Memory B cell (primary cell): Measurements from ENCODE around the gene FBF1.
A peak's percentile ranks its signal among the peaks of the same experiment; 100 is the strongest.
"Not testable (repeated sequence)": the region's sequence is repeated elsewhere in the genome, so short reads cannot be mapped to it uniquely, and the experiment has no call there.

Experiments
- ATAC-seq: fragments of 150-1000 bp; cut with Tn5 transposase; 2 replicates; pipeline ENCODE4 v1.10.0; 2021; ENCODE audit warnings: low read depth, mild to moderate bottlenecking, moderate library complexity
- DNase-seq, 2 donors: peaks; one replicate each; pipeline ENCODE4 v3.0.0; 2022; ENCODE audit warnings: low spot score in 2 of 2
- H3K27ac Mint-ChIP-seq: one replicate; pipeline ENCODE4 v1.8.0; 2022; ENCODE audit warnings: mild to moderate bottlenecking, moderate library complexity, mixed read lengths
- H3K27me3 Mint-ChIP-seq: one replicate; pipeline ENCODE4 v1.8.0; 2022; ENCODE audit warnings: mixed read lengths
- H3K36me3 Mint-ChIP-seq: one replicate; pipeline ENCODE4 v1.8.0; 2022; ENCODE audit warnings: mild to moderate bottlenecking, mixed read lengths
- H3K4me1 Mint-ChIP-seq: one replicate; pipeline ENCODE4 v1.8.0; 2022; ENCODE audit warnings: mixed read lengths
- H3K4me3 Mint-ChIP-seq: one replicate; pipeline ENCODE4 v1.8.0; 2022; ENCODE audit warnings: mild to moderate bottlenecking, moderate library complexity, mixed read lengths
- H3K9me3 Mint-ChIP-seq: one replicate; pipeline ENCODE4 v1.8.0; 2022; ENCODE audit warnings: mixed read lengths

FBF1 gene, protein sequence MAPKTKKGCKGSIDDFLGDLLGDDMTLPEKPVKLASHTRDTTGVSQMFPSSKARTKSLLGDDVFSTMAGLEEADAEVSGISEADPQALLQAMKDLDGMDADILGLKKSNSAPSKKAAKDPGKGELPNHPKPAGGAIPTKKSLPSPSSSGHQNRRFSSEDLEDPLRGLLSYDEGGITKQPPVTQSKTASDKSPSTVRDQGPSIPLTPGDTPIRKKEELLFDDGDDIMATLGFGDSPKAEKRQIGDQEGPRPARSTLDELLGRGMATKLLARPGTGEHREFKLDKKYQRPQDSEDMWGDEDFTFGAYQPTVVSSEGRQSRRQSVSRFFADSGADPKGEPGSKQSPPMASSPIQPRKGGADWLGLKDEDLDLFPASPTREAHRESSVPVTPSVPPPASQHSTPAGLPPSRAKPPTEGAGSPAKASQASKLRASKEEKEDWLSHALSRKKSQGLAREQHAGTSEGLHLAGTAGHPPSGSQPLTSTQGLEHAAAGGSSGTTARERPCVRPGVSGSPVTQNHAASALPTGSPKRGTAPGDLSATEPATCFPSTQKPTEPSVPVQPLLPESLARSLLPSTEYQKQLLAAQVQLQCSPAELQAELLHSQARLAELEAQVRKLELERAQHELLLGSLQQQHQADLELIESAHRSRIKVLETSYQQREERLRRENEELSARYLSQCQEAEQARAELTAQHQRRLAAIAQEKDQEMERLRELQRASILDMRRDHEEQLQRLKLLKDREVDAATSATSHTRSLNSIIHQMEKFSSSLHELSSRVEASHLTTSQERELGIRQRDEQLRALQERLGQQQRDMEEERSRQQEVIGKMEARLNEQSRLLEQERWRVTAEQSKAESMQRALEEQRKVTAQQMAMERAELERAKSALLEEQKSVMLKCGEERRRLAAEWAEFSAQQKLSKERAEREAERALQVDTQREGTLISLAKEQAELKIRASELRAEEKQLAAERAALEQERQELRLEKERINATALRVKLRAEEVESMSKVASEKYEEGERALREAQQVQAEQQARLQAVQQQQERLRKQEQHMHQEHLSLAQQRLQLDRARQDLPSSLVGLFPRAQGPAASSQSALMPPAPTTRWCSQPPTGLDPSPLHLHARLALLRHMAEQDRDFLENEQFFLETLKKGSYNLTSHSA

DNA sequence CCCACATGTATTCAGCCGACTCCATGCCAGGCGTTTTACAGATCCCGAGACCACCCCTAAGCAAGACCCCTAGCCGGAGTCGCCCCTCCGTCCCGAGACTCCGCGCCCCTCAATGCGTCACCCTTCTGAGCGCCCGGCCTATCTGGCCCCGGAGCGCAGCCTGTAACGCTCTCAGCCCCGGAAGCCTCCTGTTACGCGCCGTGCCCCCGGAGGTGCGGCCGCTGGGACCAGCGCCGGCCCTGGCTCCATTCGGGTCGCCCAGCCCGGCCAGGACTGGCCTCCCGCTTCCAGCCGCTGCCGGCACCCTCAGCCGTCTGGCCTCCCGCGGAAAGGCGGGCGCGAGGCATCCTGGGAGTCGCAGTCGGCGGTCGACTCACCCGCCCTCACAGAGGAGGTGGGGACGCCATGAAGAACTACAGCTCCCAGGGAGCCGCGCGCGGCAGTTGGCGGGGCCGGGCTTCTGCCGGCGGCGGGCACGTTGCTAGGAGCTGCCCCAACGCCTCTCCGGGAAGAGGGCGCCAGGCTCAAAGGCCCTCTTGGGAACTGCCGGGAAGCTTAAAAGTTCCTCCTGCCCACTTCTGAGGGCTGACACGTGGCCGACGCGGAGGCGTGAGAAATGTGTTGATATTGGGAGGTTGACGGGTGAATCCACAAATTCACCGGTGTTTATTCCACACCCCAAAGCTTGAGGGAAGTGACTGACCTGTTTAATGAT, at the start of gene FBF1:
Gene FBF1 (minus strand): TSS at position 316 of the 715 bp plus-strand sequence. CDS start 2,893 bp downstream, outside the sequence.
- ATAC-seq, result peak; percentile 99
- Mint-ChIP-seq H3K27ac (peak within 1 kb of the TSS; percentile 67), H3K36me3 (no peaks in the 10 kb centered on the region), H3K4me3 (peak within 1 kb of the TSS; percentile 81), H3K9me3 (no peaks in the 10 kb centered on the region), H3K27me3 (no peaks in the 10 kb centered on the region), H3K4me1 (peaks cover 6% of the 10 kb centered on the region)
- peak; percentile 77 to 81 for DNase-seq

DNA sequence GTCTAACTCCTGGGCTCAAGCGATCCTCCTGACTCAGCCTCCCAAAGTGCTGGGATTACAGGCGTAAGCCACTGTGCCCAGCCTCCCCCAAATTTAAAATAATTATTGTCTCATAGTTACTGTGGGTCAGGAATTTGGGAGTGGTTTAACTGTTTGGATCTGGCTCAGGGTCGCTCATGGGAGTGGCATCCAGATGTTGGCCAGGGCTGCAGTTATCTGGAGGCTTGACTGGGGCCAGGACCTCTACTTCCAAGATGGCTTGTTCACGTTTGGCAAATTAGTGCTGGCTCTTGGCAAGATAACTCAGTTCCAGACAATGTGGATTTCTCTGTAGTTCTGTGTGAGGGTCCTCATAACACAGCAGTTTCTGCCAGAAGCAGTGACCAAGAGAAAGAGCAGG, 46.2 kb upstream of the FBF1 start:
- H3K27ac Mint-ChIP-seq, result no peak overlapping the region
- peaks cover 2% of the 10 kb centered on the region for H3K4me1 Mint-ChIP-seq
- no peak overlapping the region for H3K4me3 Mint-ChIP-seq
- no peaks in the 10 kb centered on the region for H3K27me3 Mint-ChIP-seq
- no peak for DNase-seq
- no peak for ATAC-seq
- H3K9me3 Mint-ChIP-seq, result no peaks in the 10 kb centered on the region
- peaks cover 3% of the 10 kb centered on the region for H3K36me3 Mint-ChIP-seq

DNA sequence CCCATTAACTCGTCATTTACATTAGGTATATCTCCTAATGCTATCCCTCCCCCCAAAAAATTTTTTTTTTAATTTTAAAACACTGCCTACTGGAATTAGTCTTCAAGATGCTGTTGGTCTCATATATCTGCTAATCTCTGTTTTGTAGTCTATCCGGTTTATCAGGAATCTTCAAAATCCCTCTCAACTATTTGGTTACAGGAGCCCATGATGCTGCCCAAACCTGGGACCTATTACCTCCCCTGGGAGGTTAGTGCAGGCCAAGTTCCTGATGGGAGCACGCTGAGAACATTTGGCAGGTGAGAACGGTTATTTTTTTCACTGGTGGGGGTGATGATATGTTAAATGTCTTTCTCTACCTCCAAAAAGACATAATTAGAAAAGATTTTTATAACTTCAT, 45.1 kb upstream of the FBF1 start:
- Mint-ChIP-seq H3K4me3 (no peak overlapping the region), H3K27ac (no peak overlapping the region), H3K36me3 (peaks cover 3% of the 10 kb centered on the region), H3K27me3 (no peaks in the 10 kb centered on the region), H3K9me3 (no peaks in the 10 kb centered on the region), H3K4me1 (no peaks in the 10 kb centered on the region)
- no peak for ATAC-seq
- DNase-seq, result no peak

DNA sequence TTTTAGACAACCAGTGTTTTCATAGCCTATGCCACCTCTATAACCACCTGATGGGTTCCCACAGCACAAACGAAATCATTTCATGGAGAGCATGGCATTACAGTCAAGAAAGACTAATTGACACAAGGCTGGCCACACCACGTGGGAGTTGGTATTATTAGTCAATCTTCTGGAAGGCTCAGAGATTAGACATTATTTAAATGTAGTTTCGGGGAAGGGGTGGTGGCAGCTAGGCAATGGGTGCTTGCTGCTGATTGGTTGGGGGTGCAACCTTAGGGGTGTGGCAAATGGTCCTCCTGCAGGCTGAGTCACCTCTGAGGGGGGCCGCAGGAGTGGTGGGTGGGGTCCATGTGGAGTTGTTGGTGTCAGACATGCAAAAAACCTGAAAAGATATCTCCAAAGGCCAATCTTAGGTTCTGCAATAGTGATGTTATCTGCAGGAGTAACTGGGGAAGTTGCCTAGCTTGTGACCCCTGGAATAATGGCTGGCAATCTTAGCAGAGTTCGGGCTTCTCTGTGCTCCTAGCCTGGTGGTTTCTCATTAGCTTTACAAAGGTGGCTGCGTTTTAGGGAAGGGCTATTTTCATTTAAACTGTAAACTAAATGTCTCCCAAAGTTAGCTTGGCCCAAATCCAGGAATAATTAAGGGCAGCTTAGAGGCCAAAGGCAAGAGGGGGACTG, 42.8 kb upstream of the FBF1 start:
- H3K27ac Mint-ChIP-seq, result no peak overlapping the region
- ATAC-seq (no peak), DNase-seq (no peak)
- no peaks in the 10 kb centered on the region for H3K9me3 Mint-ChIP-seq
- H3K4me3 Mint-ChIP-seq, result no peak overlapping the region
- no peaks in the 10 kb centered on the region for H3K27me3 Mint-ChIP-seq
- H3K36me3 Mint-ChIP-seq, result peaks cover 2% of the 10 kb centered on the region
- H3K4me1 Mint-ChIP-seq, result peaks cover 5% of the 10 kb centered on the region

DNA sequence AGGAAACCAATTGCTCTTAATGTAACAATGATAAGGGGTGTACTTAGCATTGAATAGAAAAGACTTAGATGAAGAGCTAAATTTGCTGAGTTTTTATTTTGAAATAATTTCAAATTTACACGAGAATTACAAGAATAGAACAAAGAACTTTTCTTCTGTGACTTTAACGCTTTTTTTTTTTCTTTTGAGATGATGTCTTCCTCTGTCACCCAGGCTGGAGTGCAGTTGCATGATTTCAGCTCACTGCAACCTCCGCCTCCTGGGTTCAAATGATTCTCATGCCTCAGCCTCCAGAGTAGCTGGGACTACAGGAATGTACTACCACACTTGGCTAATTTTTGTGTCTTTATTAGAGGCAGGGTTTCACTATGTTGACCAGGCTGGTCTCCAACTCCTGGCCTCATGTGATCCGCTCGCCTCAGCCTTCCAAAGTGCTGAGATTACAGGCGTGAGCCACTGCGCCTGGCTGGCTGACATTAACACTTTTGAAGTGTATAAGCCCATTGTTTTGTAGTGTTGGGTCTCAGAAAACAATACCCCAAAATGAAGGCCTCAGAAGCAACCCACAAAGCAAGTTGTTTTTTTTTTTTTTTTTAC, 40.3 kb upstream of the FBF1 start:
- Mint-ChIP-seq H3K36me3 (peaks cover 2% of the 10 kb centered on the region), H3K27me3 (no peaks in the 10 kb centered on the region), H3K4me3 (peak overlapping the region; percentile 94), H3K9me3 (no peaks in the 10 kb centered on the region), H3K4me1 (peaks cover 7% of the 10 kb centered on the region), H3K27ac (peak overlapping the region; percentile 99)
- no peak for ATAC-seq
- no peak for DNase-seq

DNA sequence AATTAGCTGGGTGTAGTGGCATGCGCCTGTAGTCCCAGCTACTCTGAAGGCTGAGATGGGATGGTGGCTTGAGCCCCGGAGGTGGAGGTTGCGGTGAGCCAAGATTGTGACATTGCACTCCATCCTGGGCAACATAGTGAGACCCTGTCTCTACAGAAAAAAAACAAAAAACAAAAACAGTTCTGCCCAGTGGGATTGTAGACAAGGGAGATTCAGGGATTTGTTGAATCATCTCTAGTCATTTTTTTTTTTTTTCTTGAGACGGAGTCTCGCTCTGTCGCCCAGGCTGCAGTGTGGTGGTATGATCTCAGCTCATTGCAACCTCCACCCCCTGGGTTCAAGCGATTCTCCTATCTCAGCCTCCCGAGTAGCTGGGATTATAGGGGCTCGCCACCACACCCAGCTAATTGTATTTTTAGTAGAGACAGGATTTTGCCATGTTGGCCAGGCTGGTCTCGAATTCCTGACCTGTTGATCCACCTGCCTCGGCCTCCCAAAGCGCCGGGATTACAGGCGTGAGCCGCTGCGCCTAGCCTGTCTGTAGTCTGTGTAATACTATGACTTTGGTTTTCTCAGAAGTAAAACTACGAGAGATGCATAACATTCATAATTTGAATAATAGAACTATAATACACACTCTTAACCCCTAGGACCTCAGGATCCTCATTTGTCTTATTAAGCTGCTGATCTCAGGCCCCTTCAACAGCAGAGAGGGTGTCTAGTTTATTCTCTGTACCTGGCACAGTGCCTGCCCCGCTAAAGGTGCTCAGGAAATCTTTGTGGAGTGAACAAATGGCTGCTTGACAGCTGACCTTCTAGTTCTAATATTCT, 39.6 kb upstream of the FBF1 start:
- peak overlapping the region; percentile 99 for H3K27ac Mint-ChIP-seq
- H3K4me3 Mint-ChIP-seq, result peak overlapping the region; percentile 94
- H3K36me3 Mint-ChIP-seq, result peaks cover 2% of the 10 kb centered on the region
- H3K27me3 Mint-ChIP-seq, result no peaks in the 10 kb centered on the region
- H3K4me1 Mint-ChIP-seq, result peaks cover 12% of the 10 kb centered on the region
- ATAC-seq (no peak), DNase-seq (no peak)
- H3K9me3 Mint-ChIP-seq, result no peaks in the 10 kb centered on the region

DNA sequence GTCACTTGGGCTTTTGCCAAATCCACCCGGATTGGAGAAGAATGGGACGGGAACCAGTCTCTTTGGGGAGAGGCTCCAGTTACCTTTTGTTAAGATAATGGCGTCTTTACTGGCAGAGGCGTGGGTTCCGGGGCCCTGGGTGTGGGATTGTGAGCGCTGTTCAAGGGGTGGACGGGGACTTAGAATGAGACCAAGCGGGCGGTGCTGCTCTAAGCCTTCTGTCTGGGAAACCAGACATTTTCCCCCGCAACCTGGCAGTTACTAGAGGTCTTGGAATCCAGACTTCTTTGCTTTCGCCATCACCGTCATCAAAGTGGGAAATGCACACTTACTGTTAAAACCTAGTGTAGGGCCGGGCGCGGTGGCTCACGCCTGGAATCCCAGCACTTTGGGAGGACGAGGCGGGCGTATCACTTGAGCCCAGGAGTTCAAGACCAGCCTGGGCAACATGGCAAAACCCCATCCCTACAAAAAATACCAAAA, 38.9 kb upstream of the FBF1 start:
- ATAC-seq, result peak; percentile 30
- Mint-ChIP-seq H3K4me1 (peaks cover 12% of the 10 kb centered on the region), H3K27ac (peak overlapping the region; percentile 99), H3K9me3 (no peaks in the 10 kb centered on the region), H3K36me3 (peaks cover 1% of the 10 kb centered on the region), H3K27me3 (no peaks in the 10 kb centered on the region), H3K4me3 (peak overlapping the region; percentile 94)
- DNase-seq, result no peak

DNA sequence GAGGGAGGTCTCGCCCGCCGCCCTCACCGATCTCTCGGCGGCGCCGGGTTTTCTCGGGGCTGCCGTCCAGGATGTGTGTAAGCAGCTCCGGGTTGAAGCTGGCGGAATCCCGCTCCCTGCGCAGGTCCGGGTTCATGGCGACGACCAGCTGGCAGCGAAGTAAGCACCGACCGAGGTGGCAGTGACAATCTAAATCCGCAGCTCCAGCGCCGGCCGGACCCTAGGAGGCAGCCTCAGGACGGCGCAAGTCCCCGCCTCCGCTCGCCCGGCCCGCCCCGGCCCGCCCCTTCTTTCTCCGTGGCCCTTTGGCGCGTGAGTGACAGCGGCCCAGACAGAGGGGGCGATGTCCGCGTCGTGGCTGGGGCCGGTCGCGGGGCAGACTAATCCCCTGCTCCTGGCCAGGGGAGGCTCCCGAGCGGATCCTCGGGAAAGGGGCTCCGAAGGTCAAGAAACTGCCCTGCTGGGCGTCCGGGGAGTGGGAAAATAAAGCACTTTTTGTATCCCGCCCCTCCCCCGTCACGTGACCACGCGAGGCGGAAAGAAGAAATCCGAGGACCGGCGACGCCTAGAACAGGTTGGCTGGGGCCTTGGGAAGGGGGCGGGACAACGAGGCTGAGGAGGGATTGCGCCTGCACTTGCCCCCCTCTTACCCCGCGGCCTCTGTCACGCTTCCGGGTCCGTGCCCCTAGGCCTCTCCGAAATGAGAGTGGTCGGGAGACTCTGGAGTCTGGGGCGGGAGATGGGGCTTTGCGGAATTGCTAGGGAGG, 38.3 kb upstream of the FBF1 start, which contains the start of the genes ACOX1 and TEN1:
Gene ACOX1 (minus strand): TSS at position 229 of the 767 bp plus-strand sequence. CDS start 93 bp downstream, at position 136.
Gene TEN1 (plus strand): TSS at position 303 of the 767 bp plus-strand sequence. CDS start 6,953 bp downstream, outside the sequence.
- Mint-ChIP-seq H3K27ac (peak within 1 kb of the TSS; percentile 99), H3K4me3 (peak within 1 kb of the TSS; percentile 94), H3K27me3 (no peaks in the 10 kb centered on the region), H3K9me3 (no peaks in the 10 kb centered on the region), H3K36me3 (no peaks in the 10 kb centered on the region), H3K4me1 (peaks cover 12% of the 10 kb centered on the region)
- ATAC-seq (peak; percentile 88), DNase-seq (peak; percentile 90 to 93)

DNA sequence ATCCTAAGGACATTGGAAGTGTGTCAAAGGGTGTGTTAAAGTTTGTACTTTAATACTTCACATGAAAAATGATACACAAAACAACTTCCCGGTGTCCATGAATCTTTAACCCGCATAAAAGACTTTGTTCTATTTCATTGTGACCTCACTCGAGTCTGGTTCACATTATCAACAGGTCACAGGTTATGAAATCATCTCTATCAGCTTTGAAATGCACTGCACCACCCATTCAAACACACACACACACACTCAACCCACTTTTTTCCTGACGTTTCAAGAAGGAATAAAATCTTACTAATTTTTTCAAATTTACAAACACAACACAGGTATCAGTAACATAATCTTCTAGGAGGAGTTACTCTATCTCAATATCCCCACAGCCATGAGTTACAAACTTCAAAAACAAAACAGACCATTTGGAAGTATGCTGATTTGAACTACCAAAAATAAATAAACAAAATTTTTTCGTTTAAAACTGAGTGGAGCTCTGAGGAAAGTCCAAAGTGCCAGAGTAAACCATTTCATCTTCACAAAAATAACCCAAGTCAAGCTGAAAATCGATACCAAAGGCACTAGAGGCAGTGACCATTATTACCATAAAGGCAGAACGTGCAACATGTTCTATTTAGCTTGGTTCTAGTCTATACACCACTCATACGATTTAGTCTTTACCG, 35.5 kb upstream of the FBF1 start:
- peaks cover 3% of the 10 kb centered on the region for H3K36me3 Mint-ChIP-seq
- no peak overlapping the region for H3K4me3 Mint-ChIP-seq
- H3K27ac Mint-ChIP-seq, result no peak overlapping the region
- peaks cover 14% of the 10 kb centered on the region for H3K4me1 Mint-ChIP-seq
- no peaks in the 10 kb centered on the region for H3K27me3 Mint-ChIP-seq
- no peak for ATAC-seq
- DNase-seq, result no peak
- no peaks in the 10 kb centered on the region for H3K9me3 Mint-ChIP-seq

DNA sequence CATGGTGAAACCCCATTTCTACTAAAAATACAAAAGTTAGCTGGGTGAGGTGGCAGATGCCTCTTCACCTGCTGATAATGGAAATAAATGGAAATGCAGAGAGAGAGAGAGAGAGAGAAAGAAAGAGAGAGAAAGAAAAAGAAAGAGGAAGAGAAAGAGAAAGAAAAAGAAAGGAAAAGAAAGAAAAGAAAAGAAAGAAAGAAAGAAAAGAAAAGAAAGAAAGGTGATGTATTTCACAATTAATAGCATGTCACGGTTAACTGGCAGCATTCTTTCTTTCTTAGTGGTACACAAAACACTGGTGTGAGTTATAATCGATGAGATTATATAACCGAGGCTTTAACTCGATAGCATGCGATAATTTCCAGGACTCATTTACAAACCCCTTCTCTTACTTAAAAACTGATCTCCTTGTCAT, 34.9 kb upstream of the FBF1 start:
- ATAC-seq (no peak), DNase-seq (no peak)
- Mint-ChIP-seq H3K4me1 (peaks cover 13% of the 10 kb centered on the region), H3K36me3 (peaks cover 3% of the 10 kb centered on the region), H3K9me3 (no peaks in the 10 kb centered on the region), H3K27me3 (no peaks in the 10 kb centered on the region), H3K4me3 (peak overlapping the region; percentile 22), H3K27ac (no peak overlapping the region)

DNA sequence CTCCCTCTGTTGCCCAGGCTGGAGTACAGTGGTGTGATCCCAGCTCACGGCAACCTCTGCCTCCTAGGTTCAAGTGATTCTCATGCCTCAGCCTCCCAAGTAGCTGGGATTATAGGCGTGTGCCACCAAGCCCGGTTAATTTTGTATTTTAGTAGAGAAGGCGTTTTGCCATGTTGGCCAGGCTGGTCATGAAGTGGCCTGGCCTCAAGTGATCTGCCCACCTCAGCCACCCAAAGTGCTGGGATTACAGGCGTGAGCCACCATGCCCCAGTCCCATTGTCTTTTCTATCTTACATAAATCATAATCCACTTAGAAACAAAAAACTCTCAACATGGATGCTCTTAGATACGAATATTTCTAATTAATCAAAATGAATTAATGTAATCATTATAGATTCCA, 34.3 kb upstream of the FBF1 start:
- H3K27me3 Mint-ChIP-seq, H3K9me3 Mint-ChIP-seq, H3K36me3 Mint-ChIP-seq, DNase-seq, H3K4me3 Mint-ChIP-seq, ATAC-seq, H3K27ac Mint-ChIP-seq: not testable (repeated sequence)
- peaks cover 12% of the 10 kb centered on the region for H3K4me1 Mint-ChIP-seq
